WI38 (cell line): ENCODE results near the gene CCDC169.
A peak's percentile ranks its signal among the peaks of the same experiment; 100 is the strongest.

ENCODE experiments used
- H3K4me3 ChIP-seq: 2 replicates; pipeline ENCODE4 v1.5.1; 2011; ENCODE audit warnings: low read depth, mild to moderate bottlenecking, control low read depth, low read length
- CTCF ChIP-seq: IDR thresholded peaks from 2 replicates; pipeline ENCODE4 v1.5.1; 2012; ENCODE audit warnings: low read depth, mild to moderate bottlenecking, control low read depth, low read length

Gene CCDC169

GRCh38 chr13:36297366-36298338 lies at the start of gene CCDC169:
Gene CCDC169 (minus strand): TSS chr13:36297814. CDS start chr13:36297719, 95 bp downstream.
- no peak for TF ChIP-seq CTCF
- H3K4me3 ChIP-seq: peak within 1 kb of the TSS; percentile 79

GRCh38 chr13:36346222-36347083 lies 48.8 kb upstream of the CCDC169 start, which contains the start of gene SPART:
Gene SPART (minus strand): TSS chr13:36346394. CDS start chr13:36335830, 10,564 bp downstream.
- H3K4me3 ChIP-seq: peak within 1 kb of the TSS; percentile 90
- peak; percentile 94 for TF ChIP-seq CTCF

GRCh38 chr13:36345438-36346221 lies 48.0 kb upstream of the CCDC169 start:
- no peak for TF ChIP-seq CTCF
- H3K4me3 ChIP-seq: peak overlapping the region; percentile 90

GRCh38 chr13:36344886-36345437 lies 47.3 kb upstream of the CCDC169 start:
- no peak for TF ChIP-seq CTCF
- peak overlapping the region; percentile 90 for H3K4me3 ChIP-seq

- peak overlapping the region; percentile 90 for H3K4me3 ChIP-seq
- no peak for TF ChIP-seq CTCF
These were observed 46.6 kb upstream of the CCDC169 start for GRCh38 chr13:36344173-36344572.

- no peak for TF ChIP-seq CTCF
- H3K4me3 ChIP-seq: no peak overlapping the region
These were observed 46.2 kb upstream of the CCDC169 start for GRCh38 chr13:36343766-36344165.
